RWPE1 (cell line): ENCODE data around the gene CYB5R4.

Source experiments
- CTCF ChIA-PET: fragments of 350-600 bp; sonication (Branson Sonifier 250); formaldehyde crosslinking; extraction: SDS; loops from one replicate; lab custom pipeline; 2021; lab: Yijun Ruan, JAX
- POLR2A ChIA-PET: fragments of 400-600 bp; formaldehyde crosslinking; extraction: SDS; loops from one replicate; lab custom pipeline; 2020; ENCODE audit warnings: antibody characterized with exemption; ENCODE audit not compliant: low non-redundant PET; lab: Yijun Ruan, JAX
- DNase-seq: peaks from one replicate; pipeline ENCODE4 v3.0.0; 2012; ENCODE audit warnings: low spot score
- H3K27ac ChIP-seq: fragments of 450-650 bp; 2 replicates; pipeline ENCODE4 v1.5.1; 2017
- CTCF ChIP-seq: fragments of 450-650 bp; conservative IDR thresholded peaks from 2 replicates; pipeline ENCODE4 v1.5.1; 2017; ENCODE audit warnings: low read depth, mild to moderate bottlenecking

Gene CYB5R4

GRCh38 chr6:83827050-83827449 lies 32.4 kb upstream of the CYB5R4 start:
- DNase-seq, result no peak
- POLR2A ChIA-PET, result no interaction called here
- H3K27ac ChIP-seq, result no peak overlapping the region
- no peak for TF ChIP-seq CTCF
- CTCF ChIA-PET, result interaction anchor here (0.6 kb wide), 1 partner anchor 385 kb away, joined by 4 read pairs; no protein-coding TSS in a partner anchor

- POLR2A ChIA-PET, result no interaction called here
- no peak overlapping the region for H3K27ac ChIP-seq
- CTCF ChIA-PET, result interaction anchor here (0.7 to 1.1 kb wide), 2 partner anchors 18 to 1392 kb away, joined by 3 to 4 read pairs; no protein-coding TSS in a partner anchor
- TF ChIP-seq CTCF, result no peak
- DNase-seq, result peak; percentile 27
Measured at GRCh38 chr6:83838727-83839126, 20.8 kb upstream of the CYB5R4 start.

GRCh38 chr6:83844170-83844569 lies 15.3 kb upstream of the CYB5R4 start:
- TF ChIP-seq CTCF, result no peak
- CTCF ChIA-PET, result interaction anchor here (0.6 kb wide), 1 partner anchor 449 kb away, joined by 5 read pairs; no protein-coding TSS in a partner anchor
- no peak for DNase-seq
- POLR2A ChIA-PET, result no interaction called here
- H3K27ac ChIP-seq, result no peak overlapping the region

- no peak for TF ChIP-seq CTCF
- H3K27ac ChIP-seq, result no peak overlapping the region
- ChIA-PET POLR2A (no interaction called here), CTCF (no interaction called here)
- no peak for DNase-seq
Measured at GRCh38 chr6:83846291-83846690, 13.2 kb upstream of the CYB5R4 start.

- no peak for TF ChIP-seq CTCF
- DNase-seq, result no peak
- H3K27ac ChIP-seq, result no peak overlapping the region
- ChIA-PET POLR2A (no interaction called here), CTCF (interaction anchor here (0.6 kb wide), 1 partner anchor 22 kb away, joined by 3 read pairs; no protein-coding TSS in a partner anchor)
Measured at GRCh38 chr6:83847179-83847578, 12.3 kb upstream of the CYB5R4 start.

- no peak for TF ChIP-seq CTCF
- CTCF ChIA-PET, result interaction anchor here (0.6 to 0.7 kb wide), 2 partner anchors 35 to 296 kb away, joined by 3 to 4 read pairs; no protein-coding TSS in a partner anchor
- no peak for DNase-seq
- H3K27ac ChIP-seq, result no peak overlapping the region
- POLR2A ChIA-PET, result no interaction called here
Measured at GRCh38 chr6:83849127-83849526, 10.4 kb upstream of the CYB5R4 start.
